Stimulated activated CD4-positive, alpha-beta T cell treated with anti-CD3 and anti-CD28 coated beads, TNF-alpha, amount 100 ng/mL, for 48 hours (primary cell): ENCODE data around the gene CYTH4.
"Not testable (repeated sequence)": the region's sequence is repeated elsewhere in the genome, so short reads cannot be mapped to it uniquely, and the experiment has no call there.

Experiments used
- DNase-seq, 3 donors: peaks; one replicate each; pipeline ENCODE4 v3.0.0-alpha.2; 2020; ENCODE audit warnings: low read depth in 3 of 3

CYTH4 gene

DNA sequence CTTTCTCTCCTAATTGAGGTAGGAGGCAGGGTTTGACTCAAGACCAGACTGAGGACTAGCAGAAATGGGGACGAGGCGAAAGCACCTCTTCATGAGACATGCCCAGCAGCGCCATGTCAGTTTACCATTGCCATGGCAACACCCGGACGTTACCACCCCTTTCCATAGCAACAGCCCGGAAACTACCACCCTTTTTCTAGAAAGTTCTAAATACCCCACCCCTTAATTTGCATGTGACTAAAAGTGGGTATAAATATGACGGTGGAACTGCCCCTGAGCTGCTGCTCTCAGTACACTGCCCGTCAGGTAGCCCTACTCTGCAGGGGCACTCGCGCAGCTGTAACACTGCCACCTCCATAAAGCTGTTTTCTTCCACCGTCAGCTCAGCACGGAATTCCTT lies 32.3 kb upstream of the CYTH4 start:
- no peak for DNase-seq

GRCh38 chr22:37251836-37252235 lies 30.5 kb upstream of the CYTH4 start:
- not testable (repeated sequence) for DNase-seq

GRCh38 chr22:37253126-37253660 lies 29.1 kb upstream of the CYTH4 start:
- no peak for DNase-seq

DNA sequence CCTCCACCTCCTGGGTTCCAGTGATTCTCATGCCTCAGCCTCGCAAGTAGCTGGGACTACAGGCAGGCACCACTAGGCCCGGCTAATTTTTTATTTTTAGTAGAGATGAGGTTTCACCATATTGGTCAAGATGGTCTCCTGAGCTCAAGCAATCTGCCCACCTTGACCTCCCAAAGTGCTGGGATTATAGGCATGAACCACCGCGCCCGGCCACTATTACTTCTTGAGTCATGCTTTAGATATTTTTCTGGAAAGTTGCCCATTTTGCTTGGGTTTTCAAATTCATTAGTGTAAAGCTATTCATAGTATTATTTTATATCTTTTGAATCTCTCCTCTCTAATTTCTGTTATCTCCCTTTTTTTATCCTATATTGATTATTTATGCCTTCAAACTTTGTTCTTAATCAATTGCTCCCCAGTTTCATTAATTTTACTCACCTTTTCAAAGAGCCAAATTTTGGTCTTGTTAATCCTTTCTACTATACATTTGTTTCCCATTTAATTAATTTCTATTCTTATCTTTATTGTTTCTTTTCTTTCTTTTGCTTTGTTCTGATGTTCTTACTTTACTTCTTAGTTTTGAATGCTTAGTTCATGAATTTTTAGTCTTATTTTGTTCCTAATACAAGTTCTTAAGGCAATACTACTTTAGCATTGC lies 28.0 kb upstream of the CYTH4 start:
- DNase-seq = no peak

DNA sequence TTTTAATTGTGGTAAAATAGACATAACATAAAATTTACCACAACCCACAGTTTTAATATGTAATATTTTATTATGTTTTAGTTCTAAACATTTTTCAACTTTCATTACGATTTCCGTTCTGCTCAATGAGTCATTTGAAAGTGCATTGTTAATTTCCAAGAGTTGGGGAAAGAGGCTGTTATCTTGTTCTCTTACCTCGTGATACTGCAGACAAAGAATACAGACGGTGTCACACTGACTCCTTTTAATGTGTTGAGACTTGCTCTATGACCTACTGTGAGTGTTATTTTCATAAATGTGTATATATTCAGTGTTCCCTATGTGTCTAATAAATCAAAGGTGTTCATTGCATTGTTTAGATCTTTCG lies 27.5 kb upstream of the CYTH4 start:
- no peak for DNase-seq

DNA sequence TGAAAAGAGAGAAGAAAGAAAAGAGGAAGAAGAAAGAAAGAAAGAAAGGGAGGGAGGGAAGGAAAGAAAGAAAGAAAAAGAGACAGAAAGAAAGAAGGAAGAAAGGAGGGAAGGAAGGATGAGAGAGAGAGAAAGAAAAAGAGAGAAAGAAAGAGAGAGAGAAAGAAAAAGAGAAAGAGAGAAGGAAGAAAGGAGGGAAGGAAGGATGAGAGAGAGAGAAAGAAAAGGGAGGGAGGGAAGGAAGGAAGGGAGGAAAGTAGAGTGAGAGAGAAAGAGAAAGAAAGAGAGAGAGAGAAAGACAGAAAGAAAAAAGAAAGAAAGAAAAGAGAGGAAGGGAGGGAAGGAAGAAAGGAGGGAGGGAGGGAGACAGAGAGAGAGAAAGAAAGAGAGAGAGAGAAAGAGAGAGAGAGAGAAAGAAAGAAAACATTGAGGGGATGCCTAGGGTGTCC lies 26.7 kb upstream of the CYTH4 start:
- no peak for DNase-seq

GRCh38 chr22:37256075-37256726 lies 26.1 kb upstream of the CYTH4 start:
- no peak for DNase-seq

- DNase-seq = no peak
These were observed 24.1 kb upstream of the CYTH4 start for GRCh38 chr22:37258005-37258752.

DNA sequence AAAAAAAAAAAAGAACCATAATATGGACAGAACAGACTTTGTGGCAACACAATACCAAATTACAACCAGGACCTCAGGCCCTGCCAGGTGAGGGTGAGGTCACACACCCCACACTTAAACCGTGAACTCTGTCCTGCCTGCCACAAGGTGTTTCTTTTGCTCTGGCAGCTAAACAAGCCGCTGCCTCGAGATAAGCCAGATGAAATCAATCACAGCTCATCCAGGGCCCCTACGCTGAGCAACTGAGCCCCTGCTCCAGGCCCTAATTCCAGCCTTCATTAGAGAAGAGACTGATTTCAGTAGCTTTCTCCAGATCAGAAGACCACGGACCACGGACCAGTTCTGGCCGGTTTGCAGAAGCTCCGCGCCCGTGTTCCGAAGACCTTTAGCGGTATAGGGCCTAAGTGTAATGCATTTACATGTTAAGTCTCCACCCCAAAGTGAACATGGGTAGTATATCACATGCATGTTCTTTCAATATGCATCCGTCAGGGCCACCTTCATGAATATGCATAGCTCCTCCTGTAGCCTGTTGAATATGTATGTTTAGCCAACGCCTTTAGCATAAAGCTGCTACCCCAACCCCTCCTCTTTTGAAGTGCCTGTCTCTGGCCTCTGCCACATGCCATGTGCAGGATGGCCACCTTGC lies 23.4 kb upstream of the CYTH4 start:
- DNase-seq = no peak

GRCh38 chr22:37259540-37260029 lies 22.7 kb upstream of the CYTH4 start:
- DNase-seq = no peak

GRCh38 chr22:37260155-37260795 lies 22.0 kb upstream of the CYTH4 start:
- no peak for DNase-seq

DNA sequence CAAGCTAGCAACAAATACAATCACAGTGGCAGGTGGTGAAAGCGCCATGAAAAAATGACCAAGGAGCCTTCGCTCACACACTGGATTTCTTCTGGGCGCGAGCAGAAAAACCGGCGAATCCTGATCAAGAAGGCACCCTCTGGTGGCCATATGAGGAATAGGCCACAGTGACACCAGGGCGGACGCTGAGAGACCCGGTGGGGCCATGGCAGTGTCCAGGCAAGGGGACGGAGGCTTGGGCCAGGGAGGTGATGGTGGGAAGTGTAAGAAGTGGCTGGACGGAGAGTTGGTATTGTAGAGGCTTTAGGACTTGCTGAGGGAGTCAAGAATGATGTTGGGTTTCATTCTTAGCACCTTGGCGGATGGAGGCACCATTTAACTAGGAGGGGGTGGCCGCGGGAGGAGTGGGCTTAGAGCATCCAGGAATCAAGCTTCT lies 21.4 kb upstream of the CYTH4 start:
- DNase-seq = no peak

- DNase-seq = no peak
These were observed 20.0 kb upstream of the CYTH4 start for GRCh38 chr22:37262346-37262745.

GRCh38 chr22:37263966-37264887 lies 18.1 kb upstream of the CYTH4 start:
- DNase-seq = no peak

- no peak for DNase-seq
These were observed 15.7 kb upstream of the CYTH4 start for GRCh38 chr22:37266581-37267134.

GRCh38 chr22:37267135-37267587 lies 15.1 kb upstream of the CYTH4 start:
- peak in 1 of 3 donors; percentile 64 for DNase-seq

- no peak for DNase-seq
These were observed 14.5 kb upstream of the CYTH4 start for GRCh38 chr22:37267661-37268413.

- no peak for DNase-seq
These were observed 12.2 kb upstream of the CYTH4 start for GRCh38 chr22:37269936-37270678.
